Nephron (organoid): Measurements from ENCODE around the gene DGKI.

ENCODE experiments used
- H3K27ac Mint-ChIP-seq, 3 experiments: 2 replicates each; pipeline ENCODE4 v1.8.0; 2020; ENCODE audit warnings: mixed read lengths in 3 of 3, mild to moderate bottlenecking in 2 of 3, moderate library complexity in 1 of 3
- H3K27me3 Mint-ChIP-seq: 2 replicates; pipeline ENCODE4 v1.8.0; 2021; ENCODE audit warnings: low read depth, mild to moderate bottlenecking, moderate library complexity, mixed read lengths
- H3K36me3 Mint-ChIP-seq: 2 replicates; pipeline ENCODE4 v1.8.0; 2020; ENCODE audit warnings: low read depth, mixed read lengths
- H3K4me1 Mint-ChIP-seq: 2 replicates; pipeline ENCODE4 v1.8.0; 2020; ENCODE audit warnings: mixed read lengths
- H3K4me3 Mint-ChIP-seq, 3 experiments: 2 replicates each; pipeline ENCODE4 v1.8.0; 2020; ENCODE audit warnings: mild to moderate bottlenecking in 3 of 3, mixed read lengths in 3 of 3, moderate library complexity in 2 of 3
- H3K9me3 Mint-ChIP-seq: 2 replicates; pipeline ENCODE4 v1.8.0; 2020; ENCODE audit warnings: mixed read lengths
- TF ChIP-seq, protein P1 (sequence below), 3 experiments: fragments of 200-600 bp; sonication (generic); IDR thresholded peaks; one replicate each; pipeline ENCODE4 v1.5.0; 2021; ENCODE audit warnings: antibody characterized with exemption in 3 of 3; ENCODE audit not compliant: unreplicated experiment in 3 of 3

The DGKI gene

DNA sequence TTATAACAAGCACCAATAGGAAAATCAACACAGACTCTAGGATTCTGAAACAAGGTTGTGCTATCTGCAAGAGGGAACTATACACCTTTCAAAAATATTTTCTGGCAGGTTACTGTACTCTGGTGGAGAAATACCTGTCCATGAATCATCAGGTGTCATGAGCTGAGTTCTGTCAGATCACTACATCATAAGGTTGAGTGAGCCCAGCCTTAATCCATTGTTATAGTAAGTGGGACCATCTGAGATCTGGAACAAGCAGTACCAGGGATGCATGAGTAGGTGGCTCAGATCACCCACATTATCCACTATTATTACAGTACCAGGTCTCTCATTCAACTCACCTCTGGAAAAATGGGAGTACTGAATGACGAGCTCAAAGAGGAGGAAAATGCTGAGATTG is 212.4 kb downstream of the DGKI start:
- Mint-ChIP-seq H3K27me3 (no peaks in the 10 kb centered on the region), H3K9me3 (no peaks in the 10 kb centered on the region), H3K4me1 (no peaks in the 10 kb centered on the region), H3K36me3 (no peaks in the 10 kb centered on the region), H3K4me3 (no peak overlapping the region), H3K27ac (no peak overlapping the region)
- TF ChIP-seq, protein P1, sequence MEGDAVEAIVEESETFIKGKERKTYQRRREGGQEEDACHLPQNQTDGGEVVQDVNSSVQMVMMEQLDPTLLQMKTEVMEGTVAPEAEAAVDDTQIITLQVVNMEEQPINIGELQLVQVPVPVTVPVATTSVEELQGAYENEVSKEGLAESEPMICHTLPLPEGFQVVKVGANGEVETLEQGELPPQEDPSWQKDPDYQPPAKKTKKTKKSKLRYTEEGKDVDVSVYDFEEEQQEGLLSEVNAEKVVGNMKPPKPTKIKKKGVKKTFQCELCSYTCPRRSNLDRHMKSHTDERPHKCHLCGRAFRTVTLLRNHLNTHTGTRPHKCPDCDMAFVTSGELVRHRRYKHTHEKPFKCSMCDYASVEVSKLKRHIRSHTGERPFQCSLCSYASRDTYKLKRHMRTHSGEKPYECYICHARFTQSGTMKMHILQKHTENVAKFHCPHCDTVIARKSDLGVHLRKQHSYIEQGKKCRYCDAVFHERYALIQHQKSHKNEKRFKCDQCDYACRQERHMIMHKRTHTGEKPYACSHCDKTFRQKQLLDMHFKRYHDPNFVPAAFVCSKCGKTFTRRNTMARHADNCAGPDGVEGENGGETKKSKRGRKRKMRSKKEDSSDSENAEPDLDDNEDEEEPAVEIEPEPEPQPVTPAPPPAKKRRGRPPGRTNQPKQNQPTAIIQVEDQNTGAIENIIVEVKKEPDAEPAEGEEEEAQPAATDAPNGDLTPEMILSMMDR (IDR thresholded peaks at IDR 0.05; ENCODE audit: unreplicated experiment in 3 of 3), result no peak

GRCh38 chr7:137633133-137633532 is 213.6 kb downstream of the DGKI start:
- no peak overlapping the region for H3K4me3 Mint-ChIP-seq
- TF ChIP-seq, protein P1 (IDR thresholded peaks at IDR 0.05; ENCODE audit: unreplicated experiment in 3 of 3), result no peak
- H3K9me3 Mint-ChIP-seq, result no peaks in the 10 kb centered on the region
- no peak overlapping the region for H3K27ac Mint-ChIP-seq
- H3K4me1 Mint-ChIP-seq, result no peaks in the 10 kb centered on the region
- H3K36me3 Mint-ChIP-seq, result no peaks in the 10 kb centered on the region
- no peaks in the 10 kb centered on the region for H3K27me3 Mint-ChIP-seq

- Mint-ChIP-seq H3K27me3 (no peaks in the 10 kb centered on the region), H3K4me1 (no peaks in the 10 kb centered on the region), H3K9me3 (no peaks in the 10 kb centered on the region), H3K4me3 (no peak overlapping the region), H3K36me3 (no peaks in the 10 kb centered on the region), H3K27ac (no peak overlapping the region)
- TF ChIP-seq, protein P1 (IDR thresholded peaks at IDR 0.05; ENCODE audit: unreplicated experiment in 3 of 3), result no peak
Measured at GRCh38 chr7:137628216-137628615, 218.6 kb downstream of the DGKI start.

DNA sequence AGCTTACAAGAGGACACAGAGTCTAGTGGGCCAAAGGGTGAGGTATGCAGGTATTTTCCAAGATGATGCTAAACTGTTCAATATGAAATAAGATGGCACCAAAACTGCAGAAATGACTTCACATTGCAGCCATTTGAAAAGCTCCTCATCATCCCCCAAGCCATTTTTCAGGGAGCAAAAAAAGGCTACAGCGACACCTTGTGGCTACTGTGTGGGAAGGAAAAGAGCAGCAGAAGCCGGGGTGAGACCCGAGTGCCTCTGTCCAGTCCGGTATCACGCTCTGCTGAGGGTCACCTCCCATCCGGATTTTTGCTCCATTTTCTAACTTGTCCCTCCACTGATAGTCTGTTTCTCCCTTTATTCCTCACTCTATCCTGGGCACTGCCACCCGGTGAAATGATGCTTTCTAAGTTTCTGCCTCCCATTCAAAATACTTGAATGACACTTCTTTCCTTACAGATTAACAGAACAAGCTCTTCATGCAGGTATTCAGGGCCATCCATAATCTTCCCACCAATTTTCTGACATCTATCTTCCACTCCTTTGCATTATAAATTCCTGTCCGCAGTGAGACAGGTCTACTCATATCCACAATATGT is 220.2 kb downstream of the DGKI start:
- no peaks in the 10 kb centered on the region for H3K4me1 Mint-ChIP-seq
- no peak overlapping the region for H3K4me3 Mint-ChIP-seq
- TF ChIP-seq, protein P1 (IDR thresholded peaks at IDR 0.05; ENCODE audit: unreplicated experiment in 3 of 3), result peak; percentile 62 to 68 (median 68)
- no peaks in the 10 kb centered on the region for H3K9me3 Mint-ChIP-seq
- H3K27ac Mint-ChIP-seq, result no peak overlapping the region
- H3K27me3 Mint-ChIP-seq, result no peaks in the 10 kb centered on the region
- no peaks in the 10 kb centered on the region for H3K36me3 Mint-ChIP-seq

DNA sequence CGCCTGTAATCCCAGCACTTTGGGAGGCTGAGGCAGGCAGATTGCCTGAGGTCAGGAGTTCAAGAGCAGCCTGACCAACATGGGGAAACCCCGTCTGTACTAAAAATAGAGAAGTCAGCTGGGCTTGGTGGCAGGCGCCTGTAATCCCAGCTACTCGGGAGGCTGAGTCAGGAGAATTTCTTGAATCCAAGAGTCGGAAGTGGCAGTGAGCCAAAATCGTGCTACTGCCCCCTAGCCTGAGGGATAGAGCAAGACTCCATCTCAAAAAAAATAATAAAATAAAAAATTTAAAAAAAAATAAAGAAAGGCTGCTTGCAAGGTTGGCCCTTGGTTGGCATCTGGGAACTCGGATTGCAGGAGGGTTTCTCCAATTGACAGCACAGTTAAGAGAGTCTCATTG is 221.6 kb downstream of the DGKI start:
- H3K36me3 Mint-ChIP-seq, result no peaks in the 10 kb centered on the region
- H3K4me3 Mint-ChIP-seq, result no peak overlapping the region
- TF ChIP-seq, protein P1 (IDR thresholded peaks at IDR 0.05; ENCODE audit: unreplicated experiment in 3 of 3), result no peak
- H3K27ac Mint-ChIP-seq, result no peak overlapping the region
- H3K9me3 Mint-ChIP-seq, result no peaks in the 10 kb centered on the region
- H3K4me1 Mint-ChIP-seq, result no peaks in the 10 kb centered on the region
- no peaks in the 10 kb centered on the region for H3K27me3 Mint-ChIP-seq

DNA sequence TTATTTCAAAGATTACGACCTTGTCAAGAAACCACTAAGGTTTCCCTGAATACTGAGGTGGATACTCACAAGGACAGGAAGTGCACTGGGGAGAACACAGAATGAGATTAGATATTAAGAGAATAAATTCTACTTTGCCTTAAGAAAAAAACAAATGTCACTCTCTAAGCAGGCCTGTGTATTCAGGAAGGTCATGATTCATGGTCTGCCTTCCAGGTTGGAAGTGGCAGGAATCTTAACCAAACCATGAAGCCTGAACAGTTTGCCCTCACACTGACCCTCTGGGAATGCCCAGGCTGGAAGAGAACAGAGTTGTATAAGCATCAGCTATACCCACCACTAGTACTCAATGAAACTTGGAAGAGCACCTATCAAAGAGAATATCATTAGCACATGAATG is 227.6 kb downstream of the DGKI start:
- TF ChIP-seq, protein P1 (IDR thresholded peaks at IDR 0.05; ENCODE audit: unreplicated experiment in 3 of 3), result no peak
- Mint-ChIP-seq H3K36me3 (no peaks in the 10 kb centered on the region), H3K4me1 (no peaks in the 10 kb centered on the region), H3K9me3 (no peaks in the 10 kb centered on the region), H3K4me3 (no peak overlapping the region), H3K27ac (no peak overlapping the region), H3K27me3 (no peaks in the 10 kb centered on the region)
